Smooth muscle cell (in vitro differentiated cells): ENCODE results near the gene CNTNAP5. TPM values are rescaled to one million over a fixed set of nuclear protein-coding genes. Genes with fewer than 3 reads are reported as not detected.

ENCODE experiments used
- DNase-seq: peaks from one replicate; lab custom pipeline; 2025; ENCODE audit not compliant: unreplicated experiment; lab: John Stamatoyannopoulos, UW
- H2AFZ ChIP-seq: fragments of 200-600 bp; sonication (generic); 2 replicates; pipeline ENCODE4 v1.6.0; 2016; ENCODE audit warnings: antibody characterized with exemption, low read depth, mild to moderate bottlenecking
- H3F3A ChIP-seq: fragments of 200-600 bp; sonication (generic); 2 replicates; pipeline ENCODE4 v1.6.0; 2017; ENCODE audit warnings: antibody characterized with exemption, low read depth
- H3K27ac ChIP-seq: fragments of 200-600 bp; sonication (generic); 2 replicates; pipeline ENCODE4 v1.5.1; 2016; ENCODE audit warnings: low read depth, mild to moderate bottlenecking
- H3K27me3 ChIP-seq: fragments of 200-600 bp; sonication (generic); 2 replicates; pipeline ENCODE4 v1.6.1; 2016; ENCODE audit warnings: low read depth, mild to moderate bottlenecking
- H3K36me3 ChIP-seq: fragments of 200-600 bp; sonication (generic); 2 replicates; pipeline ENCODE4 v1.5.1; 2016; ENCODE audit warnings: low read depth
- H3K4me1 ChIP-seq: fragments of 200-600 bp; sonication (generic); 2 replicates; pipeline ENCODE4 v1.5.1; 2016; ENCODE audit warnings: low read depth
- H3K4me2 ChIP-seq: fragments of 200-600 bp; sonication (generic); 2 replicates; pipeline ENCODE4 v1.6.0; 2016; ENCODE audit warnings: mild to moderate bottlenecking
- H3K4me3 ChIP-seq: fragments of 200-600 bp; sonication (generic); 2 replicates; pipeline ENCODE4 v1.5.1; 2016; ENCODE audit warnings: mild to moderate bottlenecking
- H3K79me2 ChIP-seq: fragments of 200-600 bp; sonication (generic); 2 replicates; pipeline ENCODE4 v1.6.0; 2016; ENCODE audit warnings: low read depth, mild to moderate bottlenecking
- H3K9ac ChIP-seq: fragments of 200-600 bp; sonication (generic); 2 replicates; pipeline ENCODE4 v1.6.0; 2016; ENCODE audit warnings: low read depth
- H3K9me3 ChIP-seq: fragments of 200-600 bp; sonication (generic); replicated peaks from 2 replicates; pipeline ENCODE4 v1.5.1; 2016; ENCODE audit warnings: low read depth
- H4K20me1 ChIP-seq: fragments of 200-600 bp; sonication (generic); 2 replicates; pipeline ENCODE4 v1.6.0; 2016; ENCODE audit warnings: low read depth
- WGBS: methylation state at CpG from one replicate; pipeline ENCODE4 v1.1.7; 2016; ENCODE audit warnings: low lambda C conversion rate; 5-methylcytosine and 5-hydroxymethylcytosine counted together
- polyA plus RNA-seq: library from polyadenylated mRNA; unstranded; fragments of >200 nt; fragmentation: Nextera tagmentation; extraction: Ambion mirVana; gene quantifications from 2 replicates; pipeline ENCODE4 v1.2.1, GENCODE V29; 2016
- total RNA-seq: library from RNA; depleted of rRNA; stranded (reverse); fragments of >200 nt; gene quantifications from 2 replicates; pipeline ENCODE4 v1.2.3, GENCODE V29; 2014
- TF ChIP-seq, protein P1 (sequence below): fragments of 200-600 bp; sonication (generic); IDR thresholded peaks from 2 replicates; pipeline ENCODE4 v1.5.1; 2017; ENCODE audit warnings: borderline replicate concordance, mild to moderate bottlenecking, antibody characterized with exemption; ENCODE audit not compliant: insufficient read depth, poor library complexity, severe bottlenecking

Gene CNTNAP5
- total and polyA plus RNA-seq, 2 experiments from 2014 or later: not detected

GRCh38 chr2:124693156-124693555 is 668.1 kb downstream of the CNTNAP5 start:
- H3K9me3 ChIP-seq: no peaks in the 10 kb centered on the region
- H3K27me3 ChIP-seq: no peaks in the 10 kb centered on the region
- no peaks in the 10 kb centered on the region for H3K79me2 ChIP-seq
- TF ChIP-seq, protein P1, sequence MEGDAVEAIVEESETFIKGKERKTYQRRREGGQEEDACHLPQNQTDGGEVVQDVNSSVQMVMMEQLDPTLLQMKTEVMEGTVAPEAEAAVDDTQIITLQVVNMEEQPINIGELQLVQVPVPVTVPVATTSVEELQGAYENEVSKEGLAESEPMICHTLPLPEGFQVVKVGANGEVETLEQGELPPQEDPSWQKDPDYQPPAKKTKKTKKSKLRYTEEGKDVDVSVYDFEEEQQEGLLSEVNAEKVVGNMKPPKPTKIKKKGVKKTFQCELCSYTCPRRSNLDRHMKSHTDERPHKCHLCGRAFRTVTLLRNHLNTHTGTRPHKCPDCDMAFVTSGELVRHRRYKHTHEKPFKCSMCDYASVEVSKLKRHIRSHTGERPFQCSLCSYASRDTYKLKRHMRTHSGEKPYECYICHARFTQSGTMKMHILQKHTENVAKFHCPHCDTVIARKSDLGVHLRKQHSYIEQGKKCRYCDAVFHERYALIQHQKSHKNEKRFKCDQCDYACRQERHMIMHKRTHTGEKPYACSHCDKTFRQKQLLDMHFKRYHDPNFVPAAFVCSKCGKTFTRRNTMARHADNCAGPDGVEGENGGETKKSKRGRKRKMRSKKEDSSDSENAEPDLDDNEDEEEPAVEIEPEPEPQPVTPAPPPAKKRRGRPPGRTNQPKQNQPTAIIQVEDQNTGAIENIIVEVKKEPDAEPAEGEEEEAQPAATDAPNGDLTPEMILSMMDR: no peak
- no peaks in the 10 kb centered on the region for H3F3A ChIP-seq
- WGBS: 65% methylated on average over 1 of the region's 1 CpG
- H3K27ac ChIP-seq: no peak overlapping the region
- no peak for DNase-seq
- no peaks in the 10 kb centered on the region for H3K36me3 ChIP-seq
- no peak overlapping the region for H2AFZ ChIP-seq
- no peaks in the 10 kb centered on the region for H4K20me1 ChIP-seq
- H3K4me2 ChIP-seq: no peak overlapping the region
- H3K4me1 ChIP-seq: no peaks in the 10 kb centered on the region
- H3K9ac ChIP-seq: no peak overlapping the region
- no peak overlapping the region for H3K4me3 ChIP-seq

DNA sequence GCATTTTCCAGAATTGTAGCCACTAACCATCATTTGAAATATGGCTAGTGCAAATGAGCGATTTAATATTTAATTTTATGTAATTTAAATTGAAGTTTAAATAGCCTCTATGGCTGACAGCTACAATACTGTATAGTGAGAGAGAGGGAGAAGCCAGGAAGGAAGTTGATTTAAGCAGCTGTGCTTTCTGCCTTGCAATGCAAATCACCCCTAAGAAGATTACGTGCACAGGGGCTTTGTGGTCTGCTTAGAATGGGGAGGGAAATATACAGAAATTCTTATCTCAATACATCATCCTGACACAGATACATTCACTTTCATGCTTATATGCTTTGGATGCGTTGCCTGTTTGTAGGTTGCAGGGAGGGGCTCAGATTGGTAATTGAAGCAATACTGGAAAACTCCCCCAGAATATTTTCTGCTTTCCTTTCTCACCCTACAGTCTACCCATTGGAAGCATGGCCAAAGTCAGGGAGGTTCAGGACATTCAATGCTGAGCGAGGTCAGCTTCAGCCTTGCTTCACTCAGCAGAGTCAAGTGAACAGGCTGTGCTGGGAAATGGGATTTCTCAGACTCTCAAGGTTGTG is 674.0 kb downstream of the CNTNAP5 start:
- 81% methylated on average over 3 of the region's 4 CpGs for WGBS
- Histone ChIP-seq H3K9me3 (no peaks in the 10 kb centered on the region), H2AFZ (no peak overlapping the region), H3K79me2 (no peaks in the 10 kb centered on the region), H3K27ac (no peak overlapping the region), H3K27me3 (no peaks in the 10 kb centered on the region), H3K4me1 (no peaks in the 10 kb centered on the region), H4K20me1 (no peaks in the 10 kb centered on the region), H3F3A (no peaks in the 10 kb centered on the region), H3K9ac (no peak overlapping the region), H3K4me3 (no peak overlapping the region), H3K36me3 (no peaks in the 10 kb centered on the region), H3K4me2 (no peak overlapping the region)
- DNase-seq: no peak
- TF ChIP-seq, protein P1: no peak

DNA sequence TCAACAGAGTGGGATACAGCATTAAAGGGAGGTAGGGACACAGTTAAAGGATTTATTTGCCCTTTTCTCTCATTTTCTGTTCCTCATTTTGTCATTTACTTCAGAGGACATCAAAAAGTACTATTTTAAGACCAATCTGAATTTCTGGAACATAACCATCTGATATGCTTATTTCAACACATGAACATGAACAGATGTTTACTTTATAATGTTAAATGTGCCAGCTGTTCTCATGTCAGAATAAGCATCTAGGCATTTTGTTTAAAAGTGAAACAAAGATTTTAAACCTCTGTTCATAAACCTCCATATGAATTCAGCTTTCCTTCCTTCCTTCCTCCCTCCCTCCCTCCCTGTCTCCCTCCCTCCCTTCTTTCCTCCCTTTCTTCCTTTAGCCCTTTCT is 677.7 kb downstream of the CNTNAP5 start:
- TF ChIP-seq, protein P1: no peak
- H4K20me1 ChIP-seq: no peaks in the 10 kb centered on the region
- no peaks in the 10 kb centered on the region for H3F3A ChIP-seq
- H3K9ac ChIP-seq: no peak overlapping the region
- H3K4me3 ChIP-seq: no peak overlapping the region
- H3K4me2 ChIP-seq: no peak overlapping the region
- no peaks in the 10 kb centered on the region for H3K27me3 ChIP-seq
- H2AFZ ChIP-seq: no peak overlapping the region
- H3K4me1 ChIP-seq: no peaks in the 10 kb centered on the region
- H3K79me2 ChIP-seq: no peaks in the 10 kb centered on the region
- DNase-seq: no peak
- no peak overlapping the region for H3K27ac ChIP-seq
- no peaks in the 10 kb centered on the region for H3K36me3 ChIP-seq
- H3K9me3 ChIP-seq: no peaks in the 10 kb centered on the region
